Measurements from ENCODE around the gene CD300E. TPM values are rescaled to one million over a fixed set of nuclear protein-coding genes. Genes with fewer than 3 reads are reported as not detected.

The CD300E gene
- total and polyA plus RNA-seq, 2 of the 13 experiments (the other 11 are each of a cell fraction or from before 2014, with no cell fraction given): not detected

DNA sequence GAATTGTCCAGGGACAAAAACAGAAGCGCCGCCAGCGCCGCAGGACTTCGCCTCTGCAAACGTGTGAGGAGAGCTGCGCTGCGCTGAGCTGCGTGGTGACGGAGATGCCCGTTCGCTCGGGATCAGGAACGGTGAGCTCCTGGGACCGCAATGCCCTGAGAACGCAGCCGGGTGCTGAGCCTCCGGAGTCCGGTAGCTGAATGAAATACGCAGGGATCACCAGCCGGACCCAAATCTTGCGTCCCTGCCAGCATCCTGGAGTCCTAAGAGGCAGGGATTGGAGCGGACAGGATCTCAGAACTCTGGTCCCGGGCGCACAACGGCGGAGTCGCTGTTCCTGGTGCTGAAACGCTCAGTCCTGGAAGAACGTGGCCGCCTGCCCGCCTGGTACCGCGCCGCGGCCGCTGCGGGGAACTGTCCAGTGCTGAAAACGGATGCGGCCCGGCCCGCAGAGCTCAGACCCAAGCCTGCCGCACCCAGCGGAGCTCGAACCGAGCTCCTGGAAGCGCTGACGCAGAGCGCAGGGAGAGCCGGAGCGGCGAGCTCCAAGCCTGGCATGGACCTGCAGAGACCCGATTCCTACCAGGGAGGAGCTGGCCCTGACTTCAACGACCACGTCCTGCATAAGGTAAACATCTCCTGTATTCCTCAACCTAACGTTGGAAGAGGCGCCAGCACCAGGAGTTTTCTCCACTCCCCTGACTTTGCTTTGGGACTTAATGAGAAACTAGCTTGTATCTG lies 47.7 kb upstream of the CD300E start (continued):
- TF ChIP-seq TBP (CRISPR knock-in tag; IDR thresholded peaks at IDR 0.05) (0 out of 2 replicates have a peak, but pooled peaks have one; percentile 43), ZMAT3 (CRISPR knock-in tag; conservative IDR thresholded peaks at IDR 0.05) (peak; percentile 100), KLF9 (CRISPR knock-in tag; IDR thresholded peaks at IDR 0.05; ENCODE audit: low read depth) (peak; percentile 100), NFYB (CRISPR knock-in tag; IDR thresholded peaks at IDR 0.05) (peak; percentile 73), ZNF17 (CRISPR knock-in tag; IDR thresholded peaks at IDR 0.05) (peak; percentile 99), MEF2D (CRISPR knock-in tag; IDR thresholded peaks at IDR 0.05) (peak; percentile 99), GFI1 (CRISPR knock-in tag; IDR thresholded peaks at IDR 0.05; ENCODE audit: borderline replicate concordance) (peak; percentile 96), CCAR2 (optimal IDR thresholded peaks at IDR 0.05; ENCODE audit: low read depth, low read length) (no peak), ZNF766 (CRISPR knock-in tag; IDR thresholded peaks at IDR 0.05; ENCODE audit: borderline replicate concordance) (peak; percentile 100), ZNF235 (CRISPR knock-in tag; IDR thresholded peaks at IDR 0.05; ENCODE audit: borderline replicate concordance) (peak; percentile 100), ATF7-NPFF (CRISPR knock-in tag; IDR thresholded peaks at IDR 0.05; ENCODE audit: low read depth) (peak; percentile 100), ZNF564 (CRISPR knock-in tag; IDR thresholded peaks at IDR 0.05) (peak; percentile 100), POLR2AphosphoS2 (IDR thresholded peaks at IDR 0.05; ENCODE audit: low read depth, low read length) (no peak), ZNF441 (CRISPR knock-in tag; IDR thresholded peaks at IDR 0.05; ENCODE audit: borderline replicate concordance) (peak; percentile 99)
- TF ChIP-seq, protein P1, sequence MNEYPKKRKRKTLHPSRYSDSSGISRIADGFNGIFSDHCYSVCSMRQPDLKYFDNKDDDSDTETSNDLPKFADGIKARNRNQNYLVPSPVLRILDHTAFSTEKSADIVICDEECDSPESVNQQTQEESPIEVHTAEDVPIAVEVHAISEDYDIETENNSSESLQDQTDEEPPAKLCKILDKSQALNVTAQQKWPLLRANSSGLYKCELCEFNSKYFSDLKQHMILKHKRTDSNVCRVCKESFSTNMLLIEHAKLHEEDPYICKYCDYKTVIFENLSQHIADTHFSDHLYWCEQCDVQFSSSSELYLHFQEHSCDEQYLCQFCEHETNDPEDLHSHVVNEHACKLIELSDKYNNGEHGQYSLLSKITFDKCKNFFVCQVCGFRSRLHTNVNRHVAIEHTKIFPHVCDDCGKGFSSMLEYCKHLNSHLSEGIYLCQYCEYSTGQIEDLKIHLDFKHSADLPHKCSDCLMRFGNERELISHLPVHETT (CRISPR knock-in tag; conservative IDR thresholded peaks at IDR 0.05): peak; percentile 99
- TF ChIP-seq, protein P2, sequence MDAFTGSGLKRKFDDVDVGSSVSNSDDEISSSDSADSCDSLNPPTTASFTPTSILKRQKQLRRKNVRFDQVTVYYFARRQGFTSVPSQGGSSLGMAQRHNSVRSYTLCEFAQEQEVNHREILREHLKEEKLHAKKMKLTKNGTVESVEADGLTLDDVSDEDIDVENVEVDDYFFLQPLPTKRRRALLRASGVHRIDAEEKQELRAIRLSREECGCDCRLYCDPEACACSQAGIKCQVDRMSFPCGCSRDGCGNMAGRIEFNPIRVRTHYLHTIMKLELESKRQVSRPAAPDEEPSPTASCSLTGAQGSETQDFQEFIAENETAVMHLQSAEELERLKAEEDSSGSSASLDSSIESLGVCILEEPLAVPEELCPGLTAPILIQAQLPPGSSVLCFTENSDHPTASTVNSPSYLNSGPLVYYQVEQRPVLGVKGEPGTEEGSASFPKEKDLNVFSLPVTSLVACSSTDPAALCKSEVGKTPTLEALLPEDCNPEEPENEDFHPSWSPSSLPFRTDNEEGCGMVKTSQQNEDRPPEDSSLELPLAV (CRISPR knock-in tag; conservative IDR thresholded peaks at IDR 0.05; ENCODE audit: low read depth): peak; percentile 99
- TF ChIP-seq, protein P3, sequence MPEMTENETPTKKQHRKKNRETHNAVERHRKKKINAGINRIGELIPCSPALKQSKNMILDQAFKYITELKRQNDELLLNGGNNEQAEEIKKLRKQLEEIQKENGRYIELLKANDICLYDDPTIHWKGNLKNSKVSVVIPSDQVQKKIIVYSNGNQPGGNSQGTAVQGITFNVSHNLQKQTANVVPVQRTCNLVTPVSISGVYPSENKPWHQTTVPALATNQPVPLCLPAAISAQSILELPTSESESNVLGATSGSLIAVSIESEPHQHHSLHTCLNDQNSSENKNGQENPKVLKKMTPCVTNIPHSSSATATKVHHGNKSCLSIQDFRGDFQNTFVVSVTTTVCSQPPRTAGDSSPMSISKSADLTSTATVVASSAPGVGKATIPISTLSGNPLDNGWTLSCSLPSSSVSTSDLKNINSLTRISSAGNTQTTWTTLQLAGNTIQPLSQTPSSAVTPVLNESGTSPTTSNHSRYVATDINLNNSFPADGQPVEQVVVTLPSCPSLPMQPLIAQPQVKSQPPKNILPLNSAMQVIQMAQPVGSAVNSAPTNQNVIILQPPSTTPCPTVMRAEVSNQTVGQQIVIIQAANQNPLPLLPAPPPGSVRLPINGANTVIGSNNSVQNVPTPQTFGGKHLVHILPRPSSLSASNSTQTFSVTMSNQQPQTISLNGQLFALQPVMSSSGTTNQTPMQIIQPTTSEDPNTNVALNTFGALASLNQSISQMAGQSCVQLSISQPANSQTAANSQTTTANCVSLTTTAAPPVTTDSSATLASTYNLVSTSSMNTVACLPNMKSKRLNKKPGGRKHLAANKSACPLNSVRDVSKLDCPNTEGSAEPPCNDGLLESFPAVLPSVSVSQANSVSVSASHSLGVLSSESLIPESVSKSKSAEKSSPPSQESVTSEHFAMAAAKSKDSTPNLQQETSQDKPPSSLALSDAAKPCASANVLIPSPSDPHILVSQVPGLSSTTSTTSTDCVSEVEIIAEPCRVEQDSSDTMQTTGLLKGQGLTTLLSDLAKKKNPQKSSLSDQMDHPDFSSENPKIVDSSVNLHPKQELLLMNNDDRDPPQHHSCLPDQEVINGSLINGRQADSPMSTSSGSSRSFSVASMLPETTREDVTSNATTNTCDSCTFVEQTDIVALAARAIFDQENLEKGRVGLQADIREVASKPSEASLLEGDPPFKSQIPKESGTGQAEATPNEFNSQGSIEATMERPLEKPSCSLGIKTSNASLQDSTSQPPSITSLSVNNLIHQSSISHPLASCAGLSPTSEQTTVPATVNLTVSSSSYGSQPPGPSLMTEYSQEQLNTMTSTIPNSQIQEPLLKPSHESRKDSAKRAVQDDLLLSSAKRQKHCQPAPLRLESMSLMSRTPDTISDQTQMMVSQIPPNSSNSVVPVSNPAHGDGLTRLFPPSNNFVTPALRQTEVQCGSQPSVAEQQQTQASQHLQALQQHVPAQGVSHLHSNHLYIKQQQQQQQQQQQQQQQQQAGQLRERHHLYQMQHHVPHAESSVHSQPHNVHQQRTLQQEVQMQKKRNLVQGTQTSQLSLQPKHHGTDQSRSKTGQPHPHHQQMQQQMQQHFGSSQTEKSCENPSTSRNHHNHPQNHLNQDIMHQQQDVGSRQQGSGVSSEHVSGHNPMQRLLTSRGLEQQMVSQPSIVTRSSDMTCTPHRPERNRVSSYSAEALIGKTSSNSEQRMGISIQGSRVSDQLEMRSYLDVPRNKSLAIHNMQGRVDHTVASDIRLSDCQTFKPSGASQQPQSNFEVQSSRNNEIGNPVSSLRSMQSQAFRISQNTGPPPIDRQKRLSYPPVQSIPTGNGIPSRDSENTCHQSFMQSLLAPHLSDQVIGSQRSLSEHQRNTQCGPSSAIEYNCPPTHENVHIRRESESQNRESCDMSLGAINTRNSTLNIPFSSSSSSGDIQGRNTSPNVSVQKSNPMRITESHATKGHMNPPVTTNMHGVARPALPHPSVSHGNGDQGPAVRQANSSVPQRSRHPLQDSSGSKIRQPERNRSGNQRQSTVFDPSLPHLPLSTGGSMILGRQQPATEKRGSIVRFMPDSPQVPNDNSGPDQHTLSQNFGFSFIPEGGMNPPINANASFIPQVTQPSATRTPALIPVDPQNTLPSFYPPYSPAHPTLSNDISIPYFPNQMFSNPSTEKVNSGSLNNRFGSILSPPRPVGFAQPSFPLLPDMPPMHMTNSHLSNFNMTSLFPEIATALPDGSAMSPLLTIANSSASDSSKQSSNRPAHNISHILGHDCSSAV (CRISPR knock-in tag; IDR thresholded peaks at IDR 0.05; ENCODE audit: borderline replicate concordance): peak; percentile 100

All from HepG2 (cell line).